Thyroid gland (tissue), 4 donors: ENCODE measurements around the gene CLEC20A.

Source experiments
- CTCF ChIP-seq, 6 experiments: fragments of 200-600 bp in 3 of 6; fragments of 450-650 bp in 3 of 6; sonication (generic) in 3 of 6; IDR thresholded peaks; one replicate each; pipeline ENCODE4 v1.5.1; 2016 to 2019; ENCODE audit warnings: antibody characterized with exemption in 6 of 6, mild to moderate bottlenecking in 2 of 6, inconsistent platforms in 1 of 6, moderate library complexity in 1 of 6
- POLR2A ChIP-seq, 2 donors: fragments of 450-650 bp; IDR thresholded peaks; one replicate each; pipeline ENCODE4 v1.6.1; 2017; ENCODE audit warnings: antibody characterized with exemption in 2 of 2, mild to moderate bottlenecking in 2 of 2, moderate library complexity in 1 of 2

DNA sequence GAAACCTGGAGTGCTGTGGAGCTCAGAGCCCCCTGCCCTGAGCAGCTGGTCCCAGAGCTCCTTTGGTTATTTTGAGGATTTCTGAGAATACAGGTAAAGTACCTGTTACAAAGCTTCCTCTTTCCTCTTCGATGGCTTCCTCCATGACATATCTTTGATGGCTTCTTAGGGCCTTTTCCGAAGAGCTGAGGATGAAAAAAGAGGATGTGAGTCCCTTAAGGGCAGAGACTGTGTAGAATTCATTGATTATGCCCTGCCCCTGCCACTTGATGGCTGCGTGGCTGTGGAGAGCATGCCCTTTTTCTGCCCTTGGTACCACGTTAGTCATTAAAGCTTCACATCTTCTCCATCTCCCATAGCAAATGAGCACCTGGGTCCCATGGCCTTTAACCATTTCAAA is 30.4 kb upstream of the CLEC20A start:
- no peak for TF ChIP-seq CTCF (IDR thresholded peaks at IDR 0.05)
- no peak for TF ChIP-seq POLR2A (IDR thresholded peaks at IDR 0.05)
